D721Med (cell line): ENCODE data around the gene MMP10.
A peak's percentile ranks its signal among the peaks of the same experiment; 100 is the strongest.

Source experiments
- DNase-seq: peaks from one replicate; pipeline ENCODE4 v3.0.0; 2011; ENCODE audit warnings: low spot score; ENCODE audit not compliant: insufficient read length
- FAIRE-seq: peaks from 2 replicates; lab custom pipeline; 2011; peaks lifted over from hg19 to GRCh38; lab: Jason Lieb, UNC
- CTCF ChIP-seq: IDR thresholded peaks from 2 replicates; pipeline ENCODE4 v1.5.1; 2012; ENCODE audit warnings: mild to moderate bottlenecking, control low read depth; ENCODE audit not compliant: insufficient read depth; ENCODE audit errors: missing control alignments

Gene MMP10

GRCh38 chr11:102809971-102810370 is 29.5 kb upstream of the MMP10 start:
- DNase-seq (no peak), FAIRE-seq (no peak)
- no peak for TF ChIP-seq CTCF

- DNase-seq (no peak), FAIRE-seq (no peak)
- peak; percentile 15 for TF ChIP-seq CTCF
Observed at GRCh38 chr11:102807921-102808320, 27.5 kb upstream of the MMP10 start.

- FAIRE-seq (no peak), DNase-seq (no peak)
- no peak for TF ChIP-seq CTCF
Observed at GRCh38 chr11:102806296-102806695, 25.9 kb upstream of the MMP10 start.

- FAIRE-seq, result no peak
- no peak for DNase-seq
- TF ChIP-seq CTCF, result no peak
Observed at GRCh38 chr11:102802341-102802740, 21.9 kb upstream of the MMP10 start.

GRCh38 chr11:102800767-102801166 is 20.3 kb upstream of the MMP10 start:
- FAIRE-seq, result no peak
- TF ChIP-seq CTCF, result no peak
- no peak for DNase-seq

GRCh38 chr11:102799681-102800340 is 19.4 kb upstream of the MMP10 start:
- no peak for TF ChIP-seq CTCF
- FAIRE-seq, result no peak
- DNase-seq, result no peak

- DNase-seq (no peak), FAIRE-seq (no peak)
- TF ChIP-seq CTCF, result no peak
Observed at GRCh38 chr11:102798012-102798746, 17.8 kb upstream of the MMP10 start, which contains the start of gene MMP1. Gene MMP1, minus strand, starts transcription at chr11:102798160. Its CDS starts 68 bp downstream, at chr11:102798092.
